Activated CD4-positive, alpha-beta T cell treated with anti-CD3 and anti-CD28 coated beads, Interleukin-2, amount 50 U/mL, for 16 hours (primary cell): ENCODE measurements around the gene BEND6.
A peak's percentile ranks its signal among the peaks of the same experiment; 100 is the strongest.
"Not testable (repeated sequence)": the region's sequence is repeated elsewhere in the genome, so short reads cannot be mapped to it uniquely, and the experiment has no call there.

ENCODE experiments used
- DNase-seq: peaks from one replicate; pipeline ENCODE4 v3.0.0-alpha.2; 2020

Gene BEND6

DNA sequence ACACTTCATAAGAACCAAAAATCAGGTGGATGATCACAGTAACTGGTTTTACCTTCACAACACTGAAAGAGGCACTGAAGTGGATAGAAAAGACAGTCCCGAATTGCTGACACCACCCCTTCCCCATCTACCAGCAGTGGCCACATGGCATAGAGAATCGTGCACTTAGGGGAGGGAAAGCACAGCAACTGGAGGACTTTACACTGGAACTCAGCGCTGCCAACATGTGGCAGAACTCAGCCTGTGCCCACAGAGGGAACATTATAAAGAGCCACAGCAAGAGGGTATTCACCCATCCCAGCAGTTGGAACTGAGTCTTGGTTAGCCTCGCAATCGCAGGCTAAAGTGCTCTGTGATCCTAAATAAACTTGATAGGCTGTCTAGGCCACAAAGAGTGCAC is 85.1 kb downstream of the BEND6 start:
- DNase-seq = no peak

- DNase-seq = not testable (repeated sequence)
These were observed 89.2 kb downstream of the BEND6 start for GRCh38 chr6:57044061-57044460.

DNA sequence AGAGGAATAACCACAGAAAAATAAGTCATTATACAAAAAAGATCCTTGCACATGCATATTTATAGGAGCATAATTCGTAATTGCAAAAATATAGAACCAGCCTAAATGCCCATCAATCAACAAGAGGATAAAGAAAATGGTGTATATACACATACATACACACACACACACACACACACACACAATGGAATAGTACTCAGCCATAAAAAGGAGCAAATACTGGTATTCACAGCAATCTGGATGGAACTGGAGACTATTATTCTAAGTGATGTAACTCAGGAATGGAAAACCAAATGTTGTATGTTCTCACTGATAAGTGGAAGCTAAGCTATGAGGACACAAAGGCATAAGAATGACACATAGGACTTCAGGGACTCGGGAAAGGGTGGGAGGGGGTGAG is 89.7 kb downstream of the BEND6 start:
- DNase-seq = no peak

DNA sequence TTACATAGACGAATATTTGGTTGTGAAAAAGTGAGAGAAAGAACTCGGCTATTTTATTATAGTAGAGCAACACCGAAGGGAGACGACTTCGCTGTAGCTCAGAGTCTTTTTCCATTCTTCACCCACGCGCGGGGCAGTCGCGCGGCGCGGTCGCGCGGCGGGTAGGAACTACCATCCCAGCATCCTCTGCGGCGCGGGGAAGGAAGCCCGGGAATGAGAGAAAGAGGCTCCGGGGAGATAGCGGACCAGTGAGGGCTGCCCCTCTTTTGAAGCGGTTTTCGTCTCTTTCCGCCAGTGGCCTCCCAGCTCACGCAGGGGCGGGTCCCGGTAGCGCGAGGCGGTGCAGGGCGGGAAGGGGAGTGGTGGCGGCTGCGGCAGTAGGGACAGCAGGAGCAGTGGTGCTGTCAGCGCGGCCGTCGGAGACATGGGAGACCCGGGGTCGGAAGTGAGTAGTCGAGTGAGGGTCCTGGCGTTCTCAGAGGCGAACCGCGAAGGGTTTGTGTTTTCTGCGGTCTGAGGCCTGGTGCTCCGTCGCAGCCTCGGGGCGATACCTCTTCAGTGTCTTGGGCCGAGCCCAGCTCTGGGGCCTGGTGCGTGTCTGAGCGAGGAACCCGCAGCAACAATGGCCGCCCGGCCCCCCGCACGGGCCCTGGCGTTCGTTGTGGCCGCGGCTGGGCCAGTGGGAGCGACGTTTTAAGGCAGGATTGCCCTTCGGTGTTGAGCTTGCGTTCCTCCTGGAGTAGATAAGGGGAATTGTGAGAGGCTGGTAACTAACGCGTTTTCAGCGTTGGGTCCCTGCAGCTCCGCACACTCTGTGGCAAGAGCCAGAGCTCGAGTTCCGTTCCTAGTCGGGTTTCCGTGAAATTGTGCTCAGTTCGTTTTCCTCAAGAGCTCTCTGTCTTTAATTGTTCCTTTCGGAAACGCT is 91.7 kb downstream of the BEND6 start, which contains the start of gene KIAA1586:
KIAA1586 (plus strand) TSS at position 362 of the 925 bp plus-strand sequence; CDS start at position 425, 63 bp downstream.
- DNase-seq = peak; percentile 92

- not testable (repeated sequence) for DNase-seq
These were observed 92.3 kb downstream of the BEND6 start for GRCh38 chr6:57047257-57047585.

- DNase-seq = not testable (repeated sequence)
These were observed 93.0 kb downstream of the BEND6 start for GRCh38 chr6:57047859-57048258.

DNA sequence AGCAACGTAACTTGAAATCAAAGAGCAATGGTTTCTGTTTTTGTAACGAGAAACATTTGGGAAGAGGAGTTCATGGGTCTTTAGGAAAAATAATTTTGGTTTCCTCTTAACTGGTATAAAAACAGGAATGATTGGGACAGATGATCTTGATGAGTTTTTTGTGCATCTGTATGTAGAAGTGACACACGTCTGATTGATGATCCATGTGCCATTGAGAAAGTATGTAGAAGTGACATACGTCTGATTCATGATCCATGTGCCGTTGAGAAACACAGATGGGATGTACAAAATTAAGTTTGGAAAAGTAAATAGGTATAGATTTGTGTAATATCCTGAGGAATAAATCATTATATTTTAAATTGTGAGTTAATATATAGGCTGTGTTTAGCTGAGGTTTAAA is 93.7 kb downstream of the BEND6 start:
- DNase-seq = no peak

DNA sequence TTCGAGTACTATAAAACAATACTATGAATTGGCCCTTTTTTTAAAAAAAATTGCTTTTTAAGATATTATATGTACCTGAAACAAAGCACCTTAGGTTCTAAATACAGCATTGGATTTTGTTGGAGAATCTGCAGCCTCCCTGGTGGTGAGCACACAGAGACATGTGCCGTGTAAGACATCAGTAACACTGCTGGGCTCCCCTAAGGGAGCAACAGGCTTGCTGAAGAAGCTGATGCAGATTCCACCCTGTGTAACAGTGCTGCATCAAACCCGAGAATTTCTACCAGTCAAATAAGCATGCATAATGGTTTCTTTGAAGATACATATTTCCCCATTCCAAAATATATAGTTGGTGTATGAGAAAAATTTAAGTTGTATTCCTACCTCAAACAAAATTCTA is 108.9 kb downstream of the BEND6 start:
- DNase-seq = no peak

DNA sequence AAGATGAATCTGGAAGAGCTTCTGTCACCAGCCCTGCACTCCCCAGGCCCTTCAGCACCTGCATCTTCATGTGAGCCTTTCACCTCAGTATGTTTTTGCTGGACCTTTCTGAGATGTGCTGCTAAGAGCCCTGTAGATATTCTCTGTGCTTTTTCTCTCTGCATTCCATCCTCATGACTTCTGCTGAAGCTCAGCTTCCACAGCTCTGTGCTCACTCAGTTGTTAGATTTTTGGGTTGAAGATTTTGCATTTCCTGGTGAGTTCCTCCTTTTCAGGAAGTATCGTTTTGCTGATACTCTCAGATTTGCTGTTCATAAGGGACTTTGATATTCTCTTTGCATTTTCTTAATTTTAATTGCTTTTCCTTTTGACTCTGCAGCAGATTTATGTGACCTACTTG is 109.9 kb downstream of the BEND6 start:
- no peak for DNase-seq

GRCh38 chr6:57068061-57068460 is 113.2 kb downstream of the BEND6 start:
- no peak for DNase-seq

GRCh38 chr6:57069228-57069627 is 114.3 kb downstream of the BEND6 start:
- DNase-seq = no peak

GRCh38 chr6:57069920-57070331 is 115.0 kb downstream of the BEND6 start:
- no peak for DNase-seq

GRCh38 chr6:57072108-57072507 is 117.2 kb downstream of the BEND6 start:
- no peak for DNase-seq

- no peak for DNase-seq
These were observed 119.5 kb downstream of the BEND6 start for GRCh38 chr6:57074383-57074782.

- no peak for DNase-seq
These were observed 120.2 kb downstream of the BEND6 start for GRCh38 chr6:57075092-57075491.
